NCI-H1417 treated with DMSO at 0.1 percent for 48 hours (cell line): ENCODE measurements around the gene IL9R.
"Not testable (repeated sequence)": the region's sequence is repeated elsewhere in the genome, so short reads cannot be mapped to it uniquely, and the experiment has no call there.

Experiments used
- DNase-seq: peaks from one replicate; lab custom pipeline; 2025; lab: John Stamatoyannopoulos, UW

The IL9R gene

GRCh38 chrX:155997436-155997835, at the start of gene IL9R:
Gene IL9R (plus strand): TSS chrX:155997696. CDS start chrX:155997760, 64 bp downstream.
- DNase-seq = no peak

DNA sequence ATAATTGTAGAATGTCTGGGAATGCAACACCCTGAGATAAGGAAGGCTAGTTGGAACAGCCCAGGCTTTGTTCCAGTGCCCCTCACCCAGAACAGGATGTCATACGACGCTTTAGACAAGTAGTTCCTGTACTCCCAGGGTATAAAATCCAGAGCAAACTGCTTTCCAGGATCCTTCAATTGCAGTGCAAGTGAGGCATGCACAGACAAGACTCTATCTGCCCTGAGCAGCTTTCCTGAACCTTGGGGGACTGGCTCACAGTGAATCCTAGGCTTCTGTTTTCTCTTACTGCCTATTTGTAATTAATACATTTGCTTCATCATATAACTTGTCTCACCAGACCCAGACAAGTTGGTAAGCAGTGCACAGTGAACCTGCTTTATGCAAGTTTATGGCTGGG, 48.4 kb upstream of the IL9R start:
- DNase-seq = no peak

GRCh38 chrX:155951237-155951789, 46.2 kb upstream of the IL9R start:
- no peak for DNase-seq

- no peak for DNase-seq
Observed at GRCh38 chrX:155953055-155953454, 44.4 kb upstream of the IL9R start.

GRCh38 chrX:155954793-155955192, 42.7 kb upstream of the IL9R start:
- DNase-seq = no peak

GRCh38 chrX:155956099-155956498, 41.4 kb upstream of the IL9R start:
- no peak for DNase-seq

- no peak for DNase-seq
Observed at GRCh38 chrX:155956649-155957048, 40.8 kb upstream of the IL9R start.

- no peak for DNase-seq
Observed at GRCh38 chrX:155957843-155958242, 39.7 kb upstream of the IL9R start.

GRCh38 chrX:155959018-155959587, 38.4 kb upstream of the IL9R start:
- no peak for DNase-seq

- no peak for DNase-seq
Observed at GRCh38 chrX:155962906-155963305, 34.6 kb upstream of the IL9R start.

GRCh38 chrX:155966876-155967275, 30.6 kb upstream of the IL9R start:
- DNase-seq = no peak

DNA sequence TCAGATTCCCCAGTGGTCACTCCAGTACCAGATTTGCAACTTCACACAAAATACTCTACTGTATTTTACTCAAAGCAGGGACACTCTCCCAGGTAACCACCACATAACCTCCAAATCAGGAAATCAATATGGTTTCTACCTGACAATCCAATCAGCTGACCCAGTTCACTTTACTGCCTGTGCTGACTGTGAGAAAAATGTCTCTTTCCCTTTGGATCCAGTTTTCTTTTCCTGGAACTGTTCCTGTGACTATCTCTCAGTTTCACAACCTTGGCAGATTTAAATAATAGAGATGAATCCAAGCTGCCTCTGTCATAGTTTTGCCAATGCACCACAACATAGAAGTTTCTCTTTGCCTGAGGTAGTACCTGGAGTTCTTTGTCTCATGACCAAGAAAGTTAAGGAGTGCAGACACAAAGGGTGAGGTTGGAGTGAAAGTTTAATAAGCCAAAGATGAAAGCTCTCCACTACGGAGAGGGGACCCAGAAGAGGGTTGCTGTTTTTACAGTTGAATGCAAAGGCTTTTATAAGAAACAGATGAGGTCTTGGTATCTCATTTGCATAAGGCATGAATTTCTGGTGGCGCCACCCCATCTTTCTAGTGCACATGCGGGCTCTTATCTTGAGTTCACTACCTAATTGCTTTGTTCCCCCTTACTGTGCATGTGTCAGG, 29.7 kb upstream of the IL9R start:
- no peak for DNase-seq

DNA sequence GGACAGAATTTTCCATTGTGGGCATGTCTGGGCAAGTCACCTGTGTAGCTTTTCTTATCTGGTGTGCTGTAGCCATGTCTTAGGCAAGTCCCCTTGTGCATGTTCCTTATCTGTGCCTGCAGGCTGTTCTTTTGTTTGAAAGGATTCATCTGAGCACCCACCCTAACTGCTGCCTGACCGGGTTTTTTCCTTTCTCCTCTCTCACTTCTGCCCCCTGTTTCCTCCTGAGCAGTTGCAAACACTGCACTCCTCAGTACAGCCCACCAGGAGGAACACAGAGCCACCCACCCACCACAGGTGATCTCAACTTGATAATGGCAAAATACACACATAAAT, 29.2 kb upstream of the IL9R start:
- no peak for DNase-seq

DNA sequence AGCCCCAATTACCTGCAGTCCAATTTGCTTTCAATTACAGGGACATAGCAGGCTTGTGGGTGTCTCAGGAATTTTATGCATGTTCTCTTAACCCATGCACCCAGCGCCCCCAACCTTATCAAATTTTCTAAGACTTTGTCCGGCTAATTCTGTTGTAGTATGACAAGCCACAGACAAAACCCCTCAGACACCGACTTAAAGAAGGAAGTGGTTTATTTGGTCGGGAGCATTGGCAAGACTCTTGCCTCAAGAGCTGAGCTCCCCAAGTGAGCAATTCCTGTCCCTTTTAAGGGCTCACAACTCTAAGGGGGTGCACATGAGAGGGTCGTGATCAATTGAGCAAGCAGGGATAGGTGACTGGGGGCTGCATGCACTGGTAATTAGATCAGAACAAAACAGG, 28.7 kb upstream of the IL9R start:
- no peak for DNase-seq

GRCh38 chrX:155971658-155972057, 25.8 kb upstream of the IL9R start:
- DNase-seq = not testable (repeated sequence)

DNA sequence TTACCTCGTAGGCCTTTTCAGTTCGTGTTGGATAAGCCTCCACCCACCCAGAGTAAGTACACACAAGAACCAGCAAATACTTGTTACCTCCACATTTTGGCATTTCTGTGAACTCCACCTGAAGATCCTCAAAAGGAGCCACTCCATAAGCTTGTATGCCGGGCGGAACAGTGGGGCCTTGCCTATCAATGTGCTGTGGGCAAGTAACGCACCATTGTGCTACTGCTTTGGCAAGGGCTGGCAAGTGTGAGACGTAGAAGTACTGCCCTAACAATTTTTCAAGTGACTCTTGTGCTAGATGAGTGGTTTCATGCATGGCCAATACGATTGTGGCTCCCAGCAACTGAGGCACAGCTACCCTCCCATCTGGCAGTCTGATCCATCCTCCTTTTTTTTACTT, 25.3 kb upstream of the IL9R start:
- not testable (repeated sequence) for DNase-seq

DNA sequence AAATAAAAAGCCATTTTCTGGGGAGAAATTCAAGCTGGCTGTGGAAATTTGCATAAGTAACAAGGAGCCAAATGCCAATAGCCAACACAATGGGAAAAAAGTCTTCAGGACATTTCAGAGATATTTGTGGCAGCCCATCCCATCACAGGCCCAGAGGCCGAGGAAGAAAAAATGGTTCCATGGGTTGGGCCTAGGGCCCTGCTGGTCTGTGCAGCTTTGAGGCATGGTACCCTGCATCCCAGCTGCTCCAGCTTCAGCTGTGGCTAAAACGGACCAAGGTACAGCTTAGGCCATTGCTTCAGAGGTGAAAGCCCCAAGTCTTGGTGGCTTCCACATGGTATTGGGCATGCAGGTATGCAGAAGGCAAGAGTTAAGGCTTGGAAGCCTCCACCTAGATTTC, 14.2 kb upstream of the IL9R start:
- DNase-seq = no peak

- DNase-seq = no peak
Observed at GRCh38 chrX:155985208-155985607, 12.3 kb upstream of the IL9R start.

DNA sequence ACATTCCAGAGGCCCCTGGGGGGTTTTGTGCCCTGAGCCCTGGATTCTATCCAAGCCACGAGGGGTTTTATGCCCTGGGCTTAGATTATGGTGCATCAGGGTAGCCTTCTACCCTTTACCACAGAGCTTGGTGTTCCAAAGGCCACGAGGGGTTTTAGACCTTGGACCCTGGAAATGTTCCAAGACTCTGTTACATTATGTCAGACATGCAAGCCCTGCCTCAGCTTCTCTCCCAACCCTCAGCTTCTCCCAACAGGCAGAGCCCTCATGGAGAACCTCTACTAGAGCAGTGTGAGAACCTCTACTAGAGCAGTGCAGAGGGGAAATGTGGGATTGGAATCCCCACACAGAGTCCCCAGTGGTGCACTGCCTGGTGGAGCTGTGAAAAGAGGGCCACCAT, 10.5 kb upstream of the IL9R start:
- DNase-seq = not testable (repeated sequence)

GRCh38 chrX:155988859-155989258, 8.6 kb upstream of the IL9R start:
- DNase-seq = no peak

GRCh38 chrX:155993421-155993820, 4.1 kb upstream of the IL9R start:
- DNase-seq = no peak

DNA sequence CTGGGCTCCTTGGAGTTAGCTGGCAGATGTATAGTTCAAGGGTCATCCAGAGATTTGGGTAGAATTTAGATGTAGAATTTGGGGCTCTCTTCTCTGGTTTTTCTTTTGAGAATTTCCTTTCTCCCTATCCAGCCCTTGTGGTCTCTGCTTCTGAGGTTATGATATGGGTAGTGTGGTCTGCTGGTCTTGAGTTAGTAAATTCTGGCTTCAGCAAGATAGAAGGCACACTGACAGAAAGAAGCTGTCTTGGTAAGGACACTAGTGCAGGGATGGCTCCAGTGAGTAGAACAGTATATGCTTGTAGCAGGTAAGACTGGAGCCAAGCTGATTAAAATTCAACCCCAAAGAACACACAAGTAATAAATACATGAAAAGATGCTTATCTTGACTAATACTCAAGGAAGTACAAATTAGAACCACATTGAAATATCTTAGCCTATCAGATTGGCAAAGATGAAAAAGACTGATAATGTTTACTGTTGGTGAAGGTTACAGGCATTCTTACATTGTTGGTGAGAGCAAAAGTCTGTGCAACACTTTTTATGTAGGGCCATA, 2.1 kb upstream of the IL9R start:
- DNase-seq = no peak

DNA sequence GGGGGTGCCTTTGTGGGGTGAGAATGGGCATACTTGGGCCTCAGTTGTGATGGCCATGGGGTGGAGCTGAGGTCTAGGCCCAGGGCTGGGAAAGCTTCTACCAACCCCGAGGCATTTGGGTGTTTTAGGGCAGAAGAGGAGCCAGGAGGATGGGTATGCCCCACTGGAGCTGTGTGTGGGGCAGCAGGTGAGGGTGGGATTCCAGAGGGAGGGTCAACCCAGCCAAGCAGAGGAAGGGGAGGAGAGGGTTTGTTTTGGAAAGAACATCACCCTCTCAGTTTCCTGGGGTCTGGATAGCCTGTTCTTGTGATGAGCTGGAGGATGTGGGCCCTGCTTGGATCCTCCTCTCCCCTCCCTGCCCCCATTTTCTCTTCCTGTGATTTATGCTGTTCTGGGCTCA, 620 bp downstream of the IL9R start:
- DNase-seq = no peak
